Suppressor macrophage treated with lipopolysaccharide for 4 hours (primary cell): ENCODE results near the gene PIRT.

ENCODE experiments used
- DNase-seq: peaks from one replicate; pipeline ENCODE4 v3.0.0-alpha.2; 2020

The PIRT gene

GRCh38 chr17:10821054-10821453 is 16.8 kb downstream of the PIRT start:
- no peak for DNase-seq

GRCh38 chr17:10815319-10815718 is 22.6 kb downstream of the PIRT start:
- no peak for DNase-seq

GRCh38 chr17:10814075-10814474 is 23.8 kb downstream of the PIRT start:
- DNase-seq, result no peak

- no peak for DNase-seq
Measured at GRCh38 chr17:10812674-10813073, 25.2 kb downstream of the PIRT start.

- DNase-seq, result no peak
Measured at GRCh38 chr17:10809605-10810004, 28.3 kb downstream of the PIRT start.

- peak; percentile 7 for DNase-seq
Measured at GRCh38 chr17:10807704-10808128, 30.2 kb downstream of the PIRT start.

- DNase-seq, result no peak
Measured at GRCh38 chr17:10806545-10807262, 31.2 kb downstream of the PIRT start.

GRCh38 chr17:10805911-10806310 is 32.0 kb downstream of the PIRT start:
- no peak for DNase-seq

- no peak for DNase-seq
Measured at GRCh38 chr17:10804546-10804945, 33.3 kb downstream of the PIRT start.

- no peak for DNase-seq
Measured at GRCh38 chr17:10803830-10804475, 33.9 kb downstream of the PIRT start, which contains the start of gene TMEM238L. TMEM238L (minus strand) TSS chr17:10804099; CDS start chr17:10803963, 136 bp downstream.

GRCh38 chr17:10803350-10803749 is 34.5 kb downstream of the PIRT start:
- DNase-seq, result no peak

- DNase-seq, result no peak
Measured at GRCh38 chr17:10802496-10803284, 35.2 kb downstream of the PIRT start.

- DNase-seq, result no peak
Measured at GRCh38 chr17:10799407-10799806, 38.5 kb downstream of the PIRT start.

- DNase-seq, result no peak
Measured at GRCh38 chr17:10798910-10799309, 39.0 kb downstream of the PIRT start.

GRCh38 chr17:10798332-10798749 is 39.5 kb downstream of the PIRT start:
- DNase-seq, result no peak

GRCh38 chr17:10797476-10798328 is 40.2 kb downstream of the PIRT start:
- DNase-seq, result no peak

GRCh38 chr17:10793816-10794215 is 44.1 kb downstream of the PIRT start:
- no peak for DNase-seq

GRCh38 chr17:10793256-10793655 is 44.6 kb downstream of the PIRT start:
- DNase-seq, result no peak

GRCh38 chr17:10792151-10792550 is 45.7 kb downstream of the PIRT start:
- no peak for DNase-seq

GRCh38 chr17:10790491-10791401 is 47.1 kb downstream of the PIRT start:
- DNase-seq, result no peak

- DNase-seq, result no peak
Measured at GRCh38 chr17:10789694-10790271, 48.1 kb downstream of the PIRT start.
